ENCODE measurements around the gene MOV10L1.

The MOV10L1 gene

DNA sequence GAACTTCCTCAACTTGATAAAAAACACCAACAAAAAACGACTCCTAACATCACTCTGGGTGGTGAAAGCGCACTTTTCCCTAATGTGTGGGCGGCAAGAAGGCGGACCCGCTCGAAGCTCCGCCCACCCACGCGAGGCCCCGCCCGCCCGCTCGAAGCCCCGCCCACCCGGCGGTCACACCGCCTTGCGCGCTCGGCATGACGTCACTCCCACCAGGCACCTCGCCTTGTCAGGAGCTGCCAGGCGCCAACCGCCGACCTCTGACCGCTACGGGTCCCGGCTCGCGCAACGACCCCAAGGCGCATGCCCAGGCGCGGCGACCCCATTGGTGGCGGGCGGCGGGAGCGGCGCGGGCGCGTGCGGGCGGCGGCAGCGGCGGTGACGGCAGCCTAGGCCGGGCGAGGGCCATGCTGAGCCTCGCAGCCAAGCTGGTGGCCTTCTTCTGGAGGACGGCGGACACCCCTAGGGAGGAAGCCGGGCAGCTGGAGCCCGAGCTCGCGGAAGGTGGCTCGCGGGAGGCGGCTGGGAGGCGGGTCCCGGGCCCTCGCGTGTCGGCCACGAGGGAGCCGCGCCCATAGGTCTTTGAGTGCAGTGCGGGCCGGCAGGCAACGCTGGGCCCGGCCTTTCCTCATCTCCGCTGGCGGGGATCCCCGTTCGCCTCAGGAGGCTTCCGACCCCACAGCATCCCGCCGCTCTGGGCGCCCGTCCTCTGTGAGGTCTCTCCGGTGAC lies at the start of gene MOV10L1:
TSS of gene MOV10L1 (plus strand) at position 325 of the 730 bp plus-strand sequence. CDS start at position 408, 83 bp downstream.
- no peak within 1 kb of the TSS for H3K27ac ChIP-seq (ENCODE audit: low read length)
- peaks cover 0 to 3% of the 10 kb centered on the region in 2 donors for H3K9me3 ChIP-seq (ENCODE audit: control insufficient read depth in 2 of 2, low read length in 2 of 2)
- H3K4me3 ChIP-seq (ENCODE audit: low read length in 2 of 2), result no peak within 1 kb of the TSS
- peaks cover 21 to 30% of the 10 kb centered on the region in 2 donors for H3K27me3 ChIP-seq (ENCODE audit: control insufficient read depth in 1 of 2, insufficient read depth in 2 of 2, low read length in 2 of 2)
- H3K4me1 ChIP-seq (ENCODE audit: control insufficient read depth, insufficient read depth, low read length), result no peaks in the 10 kb centered on the region
- no peaks in the 10 kb centered on the region for H3K36me3 ChIP-seq (ENCODE audit: control insufficient read depth in 2 of 2, insufficient read depth in 2 of 2, low read length in 2 of 2)
- no peak within 1 kb of the TSS for H3K9ac ChIP-seq (ENCODE audit: low read length in 2 of 2)

DNA sequence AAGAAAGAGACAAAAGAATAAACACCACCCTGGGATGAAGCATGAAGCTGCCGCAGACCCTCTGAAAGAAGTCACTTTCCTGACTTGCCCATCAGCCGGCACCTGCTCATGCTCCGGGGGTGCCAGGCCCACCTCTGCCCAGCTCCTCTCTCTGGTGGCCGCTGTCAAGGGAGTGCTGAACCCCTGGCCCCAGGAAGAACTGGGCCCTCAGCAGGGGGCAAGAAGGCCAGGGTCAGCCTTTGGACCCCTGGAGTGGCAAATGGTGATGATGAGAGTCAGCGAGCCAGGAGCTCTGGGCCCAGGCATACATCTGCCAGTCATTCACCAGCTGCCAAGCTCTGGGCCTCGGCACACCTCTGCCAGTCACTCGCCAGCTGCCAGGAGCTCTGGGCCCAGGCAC lies 49.1 kb upstream of the MOV10L1 start:
- H3K27me3 ChIP-seq (ENCODE audit: control insufficient read depth in 1 of 2, insufficient read depth in 2 of 2, low read length in 2 of 2), result peaks cover 16 to 21% of the 10 kb centered on the region in 2 donors
- no peak overlapping the region for H3K4me3 ChIP-seq (ENCODE audit: low read length in 2 of 2)
- no peaks in the 10 kb centered on the region for H3K4me1 ChIP-seq (ENCODE audit: control insufficient read depth, insufficient read depth, low read length)
- H3K27ac ChIP-seq (ENCODE audit: low read length), result no peak overlapping the region
- no peaks in the 10 kb centered on the region for H3K36me3 ChIP-seq (ENCODE audit: control insufficient read depth in 2 of 2, insufficient read depth in 2 of 2, low read length in 2 of 2)
- H3K9ac ChIP-seq (ENCODE audit: low read length in 2 of 2), result no peak overlapping the region
- peaks cover 0 to 11% of the 10 kb centered on the region in 2 donors for H3K9me3 ChIP-seq (ENCODE audit: control insufficient read depth in 2 of 2, low read length in 2 of 2)

GRCh38 chr22:50041361-50042065 lies 48.3 kb upstream of the MOV10L1 start:
- peaks cover 16 to 21% of the 10 kb centered on the region in 2 donors for H3K27me3 ChIP-seq (ENCODE audit: control insufficient read depth in 1 of 2, insufficient read depth in 2 of 2, low read length in 2 of 2)
- H3K9me3 ChIP-seq (ENCODE audit: control insufficient read depth in 2 of 2, low read length in 2 of 2), result peaks cover 0 to 11% of the 10 kb centered on the region in 2 donors
- H3K27ac ChIP-seq (ENCODE audit: low read length), result no peak overlapping the region

GRCh38 chr22:50044485-50045118 lies 45.2 kb upstream of the MOV10L1 start:
- no peaks in the 10 kb centered on the region for H3K36me3 ChIP-seq (ENCODE audit: control insufficient read depth in 2 of 2, insufficient read depth in 2 of 2, low read length in 2 of 2)

More at GRCh38 chr22:50041361-50042065, 48.3 kb upstream of the MOV10L1 start:
- H3K4me1 ChIP-seq (ENCODE audit: control insufficient read depth, insufficient read depth, low read length), result no peaks in the 10 kb centered on the region
- H3K36me3 ChIP-seq (ENCODE audit: control insufficient read depth in 2 of 2, insufficient read depth in 2 of 2, low read length in 2 of 2), result no peaks in the 10 kb centered on the region
- H3K4me3 ChIP-seq (ENCODE audit: low read length in 2 of 2), result no peak overlapping the region
- H3K9ac ChIP-seq (ENCODE audit: low read length in 2 of 2), result no peak overlapping the region

DNA sequence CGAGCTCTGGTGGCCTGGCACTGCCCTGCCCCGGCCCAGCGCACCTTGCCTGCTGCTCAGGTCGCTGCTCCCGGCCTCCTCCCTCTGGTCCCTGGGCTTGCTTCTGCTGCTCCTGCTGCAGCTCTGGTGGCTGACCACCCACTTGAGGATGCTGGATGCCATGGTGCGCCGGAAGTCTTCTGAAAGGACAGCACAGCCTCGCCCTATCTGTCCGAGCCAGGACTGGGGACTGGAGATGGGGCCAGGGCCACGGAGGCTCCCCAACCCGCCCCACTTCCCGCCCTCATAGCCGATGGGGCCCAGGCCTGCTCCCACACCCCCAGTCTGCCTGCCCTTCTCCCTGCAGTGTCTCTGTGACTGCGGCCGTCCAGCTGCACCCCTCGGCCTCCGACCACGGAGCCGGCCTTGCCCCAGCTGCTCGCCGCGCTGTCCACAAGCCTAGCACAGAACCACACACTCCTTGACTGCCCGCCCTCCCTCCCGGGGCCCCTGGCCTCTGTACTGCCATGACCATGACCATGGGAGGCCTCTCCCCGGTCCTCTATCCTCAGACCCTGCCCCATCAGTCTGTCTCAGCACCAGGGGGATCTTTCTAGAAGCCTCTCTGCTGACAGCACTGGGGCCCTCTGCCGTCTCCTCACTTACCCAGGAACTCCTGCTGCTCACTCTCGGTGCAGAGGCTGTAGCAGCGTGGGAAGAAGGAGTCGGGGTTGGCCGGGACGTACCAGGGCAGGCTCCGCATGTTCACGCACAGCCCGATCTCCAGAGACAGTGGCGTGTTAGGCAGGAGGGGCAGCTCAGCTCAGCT lies 44.4 kb upstream of the MOV10L1 start:
- no peaks in the 10 kb centered on the region for H3K36me3 ChIP-seq (ENCODE audit: control insufficient read depth in 2 of 2, insufficient read depth in 2 of 2, low read length in 2 of 2)
- peaks cover 17 to 21% of the 10 kb centered on the region in 2 donors for H3K27me3 ChIP-seq (ENCODE audit: control insufficient read depth in 1 of 2, insufficient read depth in 2 of 2, low read length in 2 of 2)
- H3K27ac ChIP-seq (ENCODE audit: low read length), result no peak overlapping the region
- no peak overlapping the region for H3K4me3 ChIP-seq (ENCODE audit: low read length in 2 of 2)
- no peaks in the 10 kb centered on the region for H3K4me1 ChIP-seq (ENCODE audit: control insufficient read depth, insufficient read depth, low read length)
- H3K9me3 ChIP-seq (ENCODE audit: control insufficient read depth in 2 of 2, low read length in 2 of 2), result no peaks in the 10 kb centered on the region
- H3K9ac ChIP-seq (ENCODE audit: low read length in 2 of 2), result no peak overlapping the region

More at GRCh38 chr22:50044485-50045118, 45.2 kb upstream of the MOV10L1 start:
- Histone ChIP-seq H3K4me1 (ENCODE audit: control insufficient read depth, insufficient read depth, low read length) (no peaks in the 10 kb centered on the region), H3K9ac (ENCODE audit: low read length in 2 of 2) (no peak overlapping the region), H3K27me3 (ENCODE audit: control insufficient read depth in 1 of 2, insufficient read depth in 2 of 2, low read length in 2 of 2) (peaks cover 18 to 21% of the 10 kb centered on the region in 2 donors), H3K9me3 (ENCODE audit: control insufficient read depth in 2 of 2, low read length in 2 of 2) (no peaks in the 10 kb centered on the region), H3K27ac (ENCODE audit: low read length) (no peak overlapping the region), H3K4me3 (ENCODE audit: low read length in 2 of 2) (no peak overlapping the region)

GRCh38 chr22:50046019-50046415 lies 43.8 kb upstream of the MOV10L1 start:
- H3K9me3 ChIP-seq (ENCODE audit: control insufficient read depth in 2 of 2, low read length in 2 of 2), result no peaks in the 10 kb centered on the region
- H3K4me3 ChIP-seq (ENCODE audit: low read length in 2 of 2), result no peak overlapping the region
- no peaks in the 10 kb centered on the region for H3K36me3 ChIP-seq (ENCODE audit: control insufficient read depth in 2 of 2, insufficient read depth in 2 of 2, low read length in 2 of 2)
- H3K27ac ChIP-seq (ENCODE audit: low read length), result no peak overlapping the region
- H3K27me3 ChIP-seq (ENCODE audit: control insufficient read depth in 1 of 2, insufficient read depth in 2 of 2, low read length in 2 of 2), result peaks cover 17 to 21% of the 10 kb centered on the region in 2 donors
- no peaks in the 10 kb centered on the region for H3K4me1 ChIP-seq (ENCODE audit: control insufficient read depth, insufficient read depth, low read length)
- H3K9ac ChIP-seq (ENCODE audit: low read length in 2 of 2), result no peak overlapping the region

- H3K27me3 ChIP-seq (ENCODE audit: control insufficient read depth in 1 of 2, insufficient read depth in 2 of 2, low read length in 2 of 2), result peaks cover 13 to 15% of the 10 kb centered on the region in 2 donors
- H3K4me1 ChIP-seq (ENCODE audit: control insufficient read depth, insufficient read depth, low read length), result no peaks in the 10 kb centered on the region
- H3K4me3 ChIP-seq (ENCODE audit: low read length in 2 of 2), result no peak overlapping the region
- H3K9me3 ChIP-seq (ENCODE audit: control insufficient read depth in 2 of 2, low read length in 2 of 2), result no peaks in the 10 kb centered on the region
- H3K9ac ChIP-seq (ENCODE audit: low read length in 2 of 2), result no peak overlapping the region
- H3K36me3 ChIP-seq (ENCODE audit: control insufficient read depth in 2 of 2, insufficient read depth in 2 of 2, low read length in 2 of 2), result no peaks in the 10 kb centered on the region
- H3K27ac ChIP-seq (ENCODE audit: low read length), result no peak overlapping the region
These were observed 43.1 kb upstream of the MOV10L1 start for GRCh38 chr22:50046481-50047245.

- H3K36me3 ChIP-seq (ENCODE audit: control insufficient read depth in 2 of 2, insufficient read depth in 2 of 2, low read length in 2 of 2), result no peaks in the 10 kb centered on the region
- no peak overlapping the region for H3K4me3 ChIP-seq (ENCODE audit: low read length in 2 of 2)
- no peaks in the 10 kb centered on the region for H3K9me3 ChIP-seq (ENCODE audit: control insufficient read depth in 2 of 2, low read length in 2 of 2)
- no peaks in the 10 kb centered on the region for H3K4me1 ChIP-seq (ENCODE audit: control insufficient read depth, insufficient read depth, low read length)
- peaks cover 12% of the 10 kb centered on the region in 2 donors for H3K27me3 ChIP-seq (ENCODE audit: control insufficient read depth in 1 of 2, insufficient read depth in 2 of 2, low read length in 2 of 2)
- H3K9ac ChIP-seq (ENCODE audit: low read length in 2 of 2), result no peak overlapping the region
- H3K27ac ChIP-seq (ENCODE audit: low read length), result no peak overlapping the region
These were observed 42.5 kb upstream of the MOV10L1 start for GRCh38 chr22:50047346-50047745.

GRCh38 chr22:50048061-50048765 lies 41.6 kb upstream of the MOV10L1 start:
- Histone ChIP-seq H3K4me3 (ENCODE audit: low read length in 2 of 2) (no peak overlapping the region), H3K4me1 (ENCODE audit: control insufficient read depth, insufficient read depth, low read length) (no peaks in the 10 kb centered on the region), H3K36me3 (ENCODE audit: control insufficient read depth in 2 of 2, insufficient read depth in 2 of 2, low read length in 2 of 2) (no peaks in the 10 kb centered on the region), H3K9ac (ENCODE audit: low read length in 2 of 2) (no peak overlapping the region), H3K27ac (ENCODE audit: low read length) (no peak overlapping the region), H3K9me3 (ENCODE audit: control insufficient read depth in 2 of 2, low read length in 2 of 2) (no peaks in the 10 kb centered on the region), H3K27me3 (ENCODE audit: control insufficient read depth in 1 of 2, insufficient read depth in 2 of 2, low read length in 2 of 2) (peaks cover 9% of the 10 kb centered on the region in 2 donors)

Data from stomach smooth muscle (tissue), 2 donors.